Panc1 (cell line): Measurements from ENCODE around the gene SSR1. TPM values are rescaled to one million over a fixed set of nuclear protein-coding genes. Genes with fewer than 3 reads are reported as not detected.

Source experiments
- ATAC-seq: fragments of 200-7000 bp; cut with Tn5 transposase; 2 replicates; pipeline ENCODE4 v1.9.1; 2020; ENCODE audit warnings: mild to moderate bottlenecking, moderate library complexity
- BruUV-seq: library from RNA; stranded (reverse); fragments of 400-500 nt; replicated peaks from 2 replicates; lab custom pipeline; 2021; lab: Mats Ljungman, UMichigan
- CTCF ChIA-PET: fragments of 300-600 bp; sonication (Branson Sonifier 250); formaldehyde crosslinking; loops from one replicate; lab custom pipeline; 2022; ENCODE audit warnings: antibody characterized with exemption; lab: Charles Lee
- POLR2A ChIA-PET: fragments of 300-600 bp; sonication (Branson Sonifier 250); formaldehyde crosslinking; loops from one replicate; lab custom pipeline; 2022; ENCODE audit warnings: antibody characterized with exemption; lab: Charles Lee
- DNase-seq: peaks from one replicate; pipeline ENCODE4 v3.0.0-alpha.2; 2010; ENCODE audit warnings: low read depth, low spot score
- H3K27ac ChIP-seq: 2 replicates; pipeline ENCODE4 v1.5.1; 2011; ENCODE audit warnings: mild to moderate bottlenecking, low read length, inconsistent platforms
- H3K27me3 ChIP-seq: fragments of 200-500 bp; sonication (Bioruptor generic); 2 replicates; pipeline ENCODE4 v1.6.0; 2014; ENCODE audit warnings: low read length, inconsistent platforms; ENCODE audit not compliant: control insufficient read depth, insufficient read depth
- H3K36me3 ChIP-seq: fragments of 200-500 bp; sonication (Bioruptor generic); 2 replicates; pipeline ENCODE4 v1.5.1; 2014; ENCODE audit warnings: inconsistent platforms, mild to moderate bottlenecking, low read length, moderate library complexity; ENCODE audit not compliant: control insufficient read depth, insufficient read depth
- H3K4me1 ChIP-seq: 2 replicates; pipeline ENCODE4 v1.5.1; 2011; ENCODE audit warnings: inconsistent platforms, mild to moderate bottlenecking, low read length, moderate library complexity; ENCODE audit not compliant: control insufficient read depth, insufficient read depth
- H3K4me3 ChIP-seq, 2 experiments: 2 replicates each; pipeline ENCODE4 v1.5.1; 2011 to 2012; ENCODE audit warnings: low read depth in 2 of 2, low read length in 2 of 2, mild to moderate bottlenecking in 2 of 2, inconsistent platforms in 1 of 2, moderate library complexity in 1 of 2
- H3K9me3 ChIP-seq: fragments of 200-500 bp; sonication (Bioruptor generic); 2 replicates; pipeline ENCODE4 v1.5.1; 2014; ENCODE audit warnings: low read depth, mild to moderate bottlenecking, inconsistent platforms, low read length, moderate library complexity; ENCODE audit not compliant: control insufficient read depth, insufficient read depth
- POLR2AphosphoS5 ChIP-seq: IDR thresholded peaks from 2 replicates; pipeline ENCODE4 v1.6.1; 2012; ENCODE audit warnings: mild to moderate bottlenecking, low read depth, low read length, moderate library complexity
- REST ChIP-seq, 2 experiments: IDR thresholded peaks; 2 replicates each; pipeline ENCODE4 v1.6.1; 2011 to 2012; ENCODE audit warnings: low read depth in 2 of 2, control low read depth in 1 of 2, low read length in 1 of 2, mild to moderate bottlenecking in 1 of 2, moderate library complexity in 1 of 2; ENCODE audit not compliant: insufficient read depth in 1 of 2
- SIN3A ChIP-seq: IDR thresholded peaks from 2 replicates; pipeline ENCODE4 v1.6.1; 2012; ENCODE audit warnings: low read depth, mild to moderate bottlenecking, low read length, moderate library complexity, borderline replicate concordance; ENCODE audit not compliant: insufficient read depth
- TCF7L2 ChIP-seq: IDR thresholded peaks from 2 replicates; pipeline ENCODE4 v1.6.1; 2011; ENCODE audit warnings: mild to moderate bottlenecking, low read depth, low read length, inconsistent platforms
- in situ Hi-C: cut with HindIII; loops from 2 replicates; pipeline ENCODE4 v1.10.0; 2016; ENCODE audit warnings: low sequenced_read_pairs, low pct_unique_long_range_greater_than_20kb
- intact Hi-C: fragments of 100-400 bp; cut with micrococcal nuclease; formaldehyde crosslinking; loops from one replicate; pipeline ENCODE4 v1.10.0; 2022; ENCODE audit not compliant: unreplicated experiment
- total RNA-seq: library from RNA; stranded (reverse); gene quantifications from one replicate; pipeline ENCODE4 v1.2.1, GENCODE V29; 2021; ENCODE audit not compliant: unreplicated experiment
- TF ChIP-seq, protein P1 (sequence below): fragments of 450-650 bp; IDR thresholded peaks from 2 replicates; pipeline ENCODE4 v1.5.1; 2017; ENCODE audit warnings: mild to moderate bottlenecking

The SSR1 gene
- total RNA-seq, 1 experiment from 2014 or later = 119 TPM

DNA sequence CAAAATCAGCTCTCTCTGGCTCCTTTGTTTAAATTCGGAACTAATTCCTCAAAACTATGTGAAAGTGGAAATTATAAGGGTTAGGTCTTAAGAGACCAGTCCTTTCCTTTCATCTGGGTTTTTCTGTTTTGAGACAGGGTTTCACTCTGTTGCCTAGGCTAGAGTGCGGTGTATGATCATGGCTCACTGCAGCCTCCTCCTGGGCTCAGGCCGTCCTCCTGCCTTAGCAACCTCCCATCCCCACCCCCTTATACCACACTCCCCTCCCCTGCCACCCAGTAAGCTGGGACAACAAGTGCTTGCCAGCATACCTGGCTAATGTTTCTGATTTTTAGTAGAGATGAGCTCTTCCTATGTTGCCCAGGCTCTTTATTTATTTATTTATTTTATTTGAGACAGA is 12.8 kb upstream of the SSR1 start:
- DNase-seq (no peak), ATAC-seq (no peak)
- Histone ChIP-seq H3K36me3 (no peaks in the 10 kb centered on the region), H3K27me3 (peaks cover 2% of the 10 kb centered on the region; the same call in 1 of the 2 replicates), H3K27ac (no peak overlapping the region), H3K9me3 (no peaks in the 10 kb centered on the region), H3K4me3 (no peak overlapping the region), H3K4me1 (no peaks in the 10 kb centered on the region)
- TF ChIP-seq, protein P1, sequence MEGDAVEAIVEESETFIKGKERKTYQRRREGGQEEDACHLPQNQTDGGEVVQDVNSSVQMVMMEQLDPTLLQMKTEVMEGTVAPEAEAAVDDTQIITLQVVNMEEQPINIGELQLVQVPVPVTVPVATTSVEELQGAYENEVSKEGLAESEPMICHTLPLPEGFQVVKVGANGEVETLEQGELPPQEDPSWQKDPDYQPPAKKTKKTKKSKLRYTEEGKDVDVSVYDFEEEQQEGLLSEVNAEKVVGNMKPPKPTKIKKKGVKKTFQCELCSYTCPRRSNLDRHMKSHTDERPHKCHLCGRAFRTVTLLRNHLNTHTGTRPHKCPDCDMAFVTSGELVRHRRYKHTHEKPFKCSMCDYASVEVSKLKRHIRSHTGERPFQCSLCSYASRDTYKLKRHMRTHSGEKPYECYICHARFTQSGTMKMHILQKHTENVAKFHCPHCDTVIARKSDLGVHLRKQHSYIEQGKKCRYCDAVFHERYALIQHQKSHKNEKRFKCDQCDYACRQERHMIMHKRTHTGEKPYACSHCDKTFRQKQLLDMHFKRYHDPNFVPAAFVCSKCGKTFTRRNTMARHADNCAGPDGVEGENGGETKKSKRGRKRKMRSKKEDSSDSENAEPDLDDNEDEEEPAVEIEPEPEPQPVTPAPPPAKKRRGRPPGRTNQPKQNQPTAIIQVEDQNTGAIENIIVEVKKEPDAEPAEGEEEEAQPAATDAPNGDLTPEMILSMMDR = no peak
- TF ChIP-seq POLR2AphosphoS5 = no peak
- TF ChIP-seq TCF7L2 = no peak
- no peak for TF ChIP-seq SIN3A
- no peak for TF ChIP-seq REST (IDR thresholded peaks at IDR 0.05; ENCODE audit: insufficient read depth in 1 of 2, low read depth in 2 of 2, low read length in 1 of 2)
- intact Hi-C loops = no loop called here
- CTCF ChIA-PET = interaction anchor here (0.7 kb wide), 1 partner anchor 17 kb away, joined by 9 read pairs; no protein-coding TSS in a partner anchor
- BruUV-seq = no TSS peak
- in situ Hi-C loops = no loop called here
- POLR2A ChIA-PET = no interaction called here

- no peaks in the 10 kb centered on the region for H3K36me3 ChIP-seq
- TF ChIP-seq POLR2AphosphoS5 (no peak), SIN3A (no peak), REST (IDR thresholded peaks at IDR 0.05; ENCODE audit: insufficient read depth in 1 of 2, low read depth in 2 of 2, low read length in 1 of 2) (no peak), TCF7L2 (no peak)
- TF ChIP-seq, protein P1 = no peak
- H3K4me1 ChIP-seq = no peaks in the 10 kb centered on the region
- H3K9me3 ChIP-seq = no peaks in the 10 kb centered on the region
- peaks cover 2% of the 10 kb centered on the region; the same call in 1 of the 2 replicates for H3K27me3 ChIP-seq
- ATAC-seq (no peak; the same call in 1 of the 2 replicates), DNase-seq (no peak)
- ChIA-PET POLR2A (no interaction called here), CTCF (no interaction called here)
- in situ Hi-C loops = no loop called here
- intact Hi-C loops = no loop called here
- no peak overlapping the region for H3K4me3 ChIP-seq
- H3K27ac ChIP-seq = no peak overlapping the region
- no TSS peak for BruUV-seq
Measured at GRCh38 chr6:7324520-7324919, 11.5 kb upstream of the SSR1 start.
